HG02588 (cell line): ENCODE results near the gene ZNF708.
"Not testable (repeated sequence)": the region's sequence is repeated elsewhere in the genome, so short reads cannot be mapped to it uniquely, and the experiment has no call there.

Source experiments
- ATAC-seq: cut with Tn5 transposase; IDR thresholded peaks from one replicate; pipeline ENCODE4 v1.9.1; 2021; ENCODE audit warnings: mild to moderate bottlenecking, moderate library complexity; ENCODE audit not compliant: unreplicated experiment

Gene ZNF708

DNA sequence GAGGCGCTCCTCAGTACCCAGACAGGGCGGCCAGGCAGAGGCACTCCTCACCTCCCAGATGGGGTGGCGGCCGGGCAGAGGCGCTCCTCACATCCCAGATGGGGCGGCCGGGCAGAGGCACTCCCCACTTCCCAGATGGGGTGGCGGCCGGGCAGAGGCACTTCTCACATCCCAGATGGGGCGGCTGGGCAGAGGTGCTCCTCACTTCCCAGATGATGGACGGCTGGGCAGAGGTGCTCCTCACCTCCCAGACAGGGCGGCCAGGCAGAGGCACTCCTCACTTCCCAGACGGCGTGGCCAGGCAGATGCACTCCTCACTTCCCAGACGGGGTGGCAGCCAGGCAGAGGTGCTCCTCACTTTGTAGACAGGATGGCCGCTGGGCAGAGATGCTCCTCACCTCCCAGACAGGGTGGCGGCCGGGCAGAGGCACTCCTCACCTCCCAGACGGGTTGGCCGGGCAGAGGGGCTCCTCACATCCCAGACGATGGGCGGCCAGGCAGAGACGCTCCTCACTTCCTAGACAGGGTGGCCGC is 68.3 kb downstream of the ZNF708 start:
- not testable (repeated sequence) for ATAC-seq

DNA sequence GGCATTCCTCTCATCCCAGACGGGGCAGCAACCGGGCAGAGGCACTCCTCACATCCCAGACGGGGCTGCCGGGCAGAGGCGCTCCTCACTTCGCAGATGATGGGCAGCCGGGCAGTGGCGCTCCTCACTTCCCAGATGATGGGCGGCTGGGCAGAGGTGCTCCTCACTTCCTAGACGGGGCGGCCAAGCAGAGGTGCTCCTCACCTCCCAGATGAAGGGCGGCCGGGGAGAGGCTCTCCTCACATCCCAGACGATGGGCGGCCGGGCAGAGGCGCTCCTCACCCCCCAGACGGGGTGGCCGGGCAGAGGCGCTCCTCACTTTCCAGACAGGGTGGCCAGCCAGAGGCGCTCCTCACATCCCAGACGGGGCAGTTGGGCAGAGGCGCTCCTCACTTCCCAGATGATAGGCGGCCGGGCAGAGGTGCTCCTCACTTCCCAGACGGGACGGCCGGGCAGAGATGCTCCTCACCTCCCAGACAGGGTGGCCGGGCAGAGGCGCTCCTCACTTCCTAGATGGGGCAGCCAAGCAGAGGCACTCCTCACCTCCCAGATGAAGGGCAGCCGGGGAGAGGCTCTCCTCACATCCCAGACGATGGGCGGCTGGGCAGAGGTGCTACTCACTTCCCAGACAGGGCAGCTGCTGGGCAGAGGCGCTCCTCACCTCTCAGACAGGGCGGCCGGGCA is 68.9 kb downstream of the ZNF708 start:
- no peak for ATAC-seq

DNA sequence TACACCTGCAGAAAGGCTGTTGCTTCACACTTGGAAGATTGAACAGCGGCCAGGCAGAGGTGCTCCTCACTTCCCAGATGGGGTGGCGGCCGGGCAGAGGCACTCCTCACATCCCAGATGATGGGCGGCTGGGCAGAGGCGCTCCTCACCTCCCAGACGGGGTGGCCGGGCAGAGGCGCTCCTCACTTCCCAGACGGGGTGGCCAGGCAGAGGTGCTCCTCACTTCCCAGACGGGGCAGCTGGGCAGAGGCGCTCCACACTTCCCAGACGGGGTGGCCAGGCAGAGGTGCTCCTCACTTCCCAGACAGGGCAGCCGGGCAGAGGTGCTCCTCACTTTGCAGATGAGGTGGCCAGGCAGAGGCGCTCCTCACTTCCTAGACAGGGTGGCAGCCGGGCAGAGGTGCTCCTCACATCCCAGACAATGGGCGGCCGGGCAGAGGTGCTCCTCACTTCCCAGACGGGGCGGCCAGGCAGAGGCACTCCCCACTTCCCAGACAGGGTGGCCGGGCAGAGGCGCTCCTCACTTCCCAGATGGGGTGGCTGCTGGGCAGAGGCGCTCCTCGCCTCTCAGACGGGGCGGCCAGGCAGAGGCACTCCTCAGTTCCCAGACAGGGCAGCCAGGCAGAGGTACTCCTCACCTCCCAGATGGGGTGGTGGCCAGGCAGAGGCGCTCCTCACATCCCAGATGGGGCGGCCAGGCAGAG is 69.6 kb downstream of the ZNF708 start:
- not testable (repeated sequence) for ATAC-seq

DNA sequence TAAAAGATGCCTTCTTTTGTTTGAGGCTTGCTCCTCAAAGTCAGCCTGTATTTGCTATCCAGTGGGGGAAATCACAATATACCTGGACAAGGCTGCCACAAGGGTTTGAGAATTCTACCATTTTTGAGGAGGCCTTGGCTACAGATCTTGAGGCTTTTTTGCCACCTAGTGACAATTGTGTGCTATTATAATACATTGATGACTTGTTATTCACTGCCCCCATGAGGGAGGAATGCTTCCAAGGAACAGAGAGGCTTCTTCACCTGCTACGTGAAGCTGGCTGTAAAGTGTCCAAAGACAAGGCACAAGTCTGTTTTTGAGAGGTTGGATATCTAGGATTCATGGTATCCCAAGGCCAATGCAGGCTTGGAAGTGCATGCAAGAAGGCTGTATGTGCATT is 72.5 kb downstream of the ZNF708 start:
- no peak for ATAC-seq
